ENCODE data around the gene NGF. TPM values are rescaled to one million over a fixed set of nuclear protein-coding genes. Genes with fewer than 3 reads are reported as not detected.

The NGF gene
- polyA plus RNA-seq, 3 donors = 1.7 to 2.4 (median 2.3) TPM

GRCh38 chr1:115283249-115283648 is 54.8 kb downstream of the NGF start:
- no peak for DNase-seq

- peak; percentile 35 for DNase-seq
Observed at GRCh38 chr1:115282807-115283208, 55.2 kb downstream of the NGF start.

GRCh38 chr1:115281143-115281542 is 56.9 kb downstream of the NGF start:
- no peak for DNase-seq

- no peak for DNase-seq
Observed at GRCh38 chr1:115280064-115280463, 58.0 kb downstream of the NGF start.

- DNase-seq = peak; percentile 66
Observed at GRCh38 chr1:115278211-115278610, 59.8 kb downstream of the NGF start.

GRCh38 chr1:115277276-115277675 is 60.8 kb downstream of the NGF start:
- DNase-seq = no peak

GRCh38 chr1:115275216-115275615 is 62.8 kb downstream of the NGF start:
- DNase-seq = no peak

- no peak for DNase-seq
Observed at GRCh38 chr1:115274467-115274866, 63.6 kb downstream of the NGF start.

- DNase-seq = peak; percentile 78
Observed at GRCh38 chr1:115266729-115267421, 71.2 kb downstream of the NGF start.

- DNase-seq = no peak
Observed at GRCh38 chr1:115265099-115265498, 73.0 kb downstream of the NGF start.

- DNase-seq = no peak
Observed at GRCh38 chr1:115262886-115263285, 75.2 kb downstream of the NGF start.

- DNase-seq = no peak
Observed at GRCh38 chr1:115261496-115261895, 76.6 kb downstream of the NGF start.

- DNase-seq = no peak
Observed at GRCh38 chr1:115258302-115258866, 79.7 kb downstream of the NGF start.

- DNase-seq = no peak
Observed at GRCh38 chr1:115257591-115257990, 80.5 kb downstream of the NGF start.

- DNase-seq = no peak
Observed at GRCh38 chr1:115255154-115255553, 82.9 kb downstream of the NGF start.

- no peak for DNase-seq
Observed at GRCh38 chr1:115252585-115252984, 85.5 kb downstream of the NGF start.

- DNase-seq = no peak
Observed at GRCh38 chr1:115251856-115252255, 86.2 kb downstream of the NGF start.

- DNase-seq = no peak
Observed at GRCh38 chr1:115251340-115251748, 86.7 kb downstream of the NGF start.

- DNase-seq = no peak
Observed at GRCh38 chr1:115246526-115246925, 91.5 kb downstream of the NGF start.

- DNase-seq = no peak
Observed at GRCh38 chr1:115245227-115245626, 92.8 kb downstream of the NGF start.

GRCh38 chr1:115242543-115242942 is 95.5 kb downstream of the NGF start:
- no peak for DNase-seq

- no peak for DNase-seq
Observed at GRCh38 chr1:115241309-115241708, 96.7 kb downstream of the NGF start.

GRCh38 chr1:115240297-115240696 is 97.8 kb downstream of the NGF start:
- no peak for DNase-seq

GRCh38 chr1:115239426-115239825 is 98.6 kb downstream of the NGF start:
- no peak for DNase-seq
